Endothelial cell (in vitro differentiated cells): Measurements from ENCODE around the gene ANO3. TPM values are rescaled to one million over a fixed set of nuclear protein-coding genes. Genes with fewer than 3 reads are reported as not detected.

Experiments
- DNase-seq: peaks from one replicate; pipeline ENCODE4 v3.0.0; 2021; ENCODE audit warnings: low spot score
- H3K27ac Mint-ChIP-seq: one replicate; pipeline ENCODE4 v1.8.0; 2021; ENCODE audit warnings: mixed read lengths, inconsistent platforms; ENCODE audit not compliant: unreplicated experiment
- H3K27me3 Mint-ChIP-seq: one replicate; pipeline ENCODE4 v1.8.0; 2021; ENCODE audit warnings: mild to moderate bottlenecking, moderate library complexity, mixed read lengths, inconsistent platforms; ENCODE audit not compliant: unreplicated experiment
- H3K36me3 Mint-ChIP-seq: one replicate; pipeline ENCODE4 v1.8.0; 2021; ENCODE audit warnings: mild to moderate bottlenecking, low read depth, mixed read lengths, inconsistent platforms; ENCODE audit not compliant: unreplicated experiment
- H3K4me1 Mint-ChIP-seq: one replicate; pipeline ENCODE4 v1.8.0; 2021; ENCODE audit warnings: mild to moderate bottlenecking, mixed read lengths, inconsistent platforms; ENCODE audit not compliant: unreplicated experiment
- H3K4me3 Mint-ChIP-seq: one replicate; pipeline ENCODE4 v1.8.0; 2021; ENCODE audit warnings: mild to moderate bottlenecking, mixed read lengths, inconsistent platforms; ENCODE audit not compliant: unreplicated experiment
- H3K9me3 Mint-ChIP-seq: one replicate; pipeline ENCODE4 v1.8.0; 2021; ENCODE audit warnings: mixed read lengths, inconsistent platforms; ENCODE audit not compliant: unreplicated experiment
- CTCF ChIP-seq: fragments of 200-600 bp; sonication (generic); IDR thresholded peaks from one replicate; pipeline ENCODE4 v1.5.0; 2021; ENCODE audit warnings: antibody characterized with exemption; ENCODE audit not compliant: unreplicated experiment
- total RNA-seq: library from RNA; stranded (reverse); fragmentation: NEBNext Ultra II Directional; extraction: Animal tissue kit (Norgen Biotek cat#: 25700); gene quantifications from one replicate; pipeline ENCODE4 v1.2.1, GENCODE V29; 2021; ENCODE audit not compliant: unreplicated experiment

ANO3 gene
- total RNA-seq, 1 donor from 2014 or later: 0.36 TPM

- no peaks in the 10 kb centered on the region for H3K9me3 Mint-ChIP-seq
- no peak for TF ChIP-seq CTCF
- no peak overlapping the region for H3K4me3 Mint-ChIP-seq
- H3K27ac Mint-ChIP-seq: no peak overlapping the region
- no peak for DNase-seq
- H3K4me1 Mint-ChIP-seq: no peaks in the 10 kb centered on the region
- no peaks in the 10 kb centered on the region for H3K36me3 Mint-ChIP-seq
- no peaks in the 10 kb centered on the region for H3K27me3 Mint-ChIP-seq
Measured at GRCh38 chr11:26662916-26663315, 331.0 kb downstream of the ANO3 start.

GRCh38 chr11:26665036-26665435 is 333.1 kb downstream of the ANO3 start:
- no peak overlapping the region for H3K27ac Mint-ChIP-seq

DNA sequence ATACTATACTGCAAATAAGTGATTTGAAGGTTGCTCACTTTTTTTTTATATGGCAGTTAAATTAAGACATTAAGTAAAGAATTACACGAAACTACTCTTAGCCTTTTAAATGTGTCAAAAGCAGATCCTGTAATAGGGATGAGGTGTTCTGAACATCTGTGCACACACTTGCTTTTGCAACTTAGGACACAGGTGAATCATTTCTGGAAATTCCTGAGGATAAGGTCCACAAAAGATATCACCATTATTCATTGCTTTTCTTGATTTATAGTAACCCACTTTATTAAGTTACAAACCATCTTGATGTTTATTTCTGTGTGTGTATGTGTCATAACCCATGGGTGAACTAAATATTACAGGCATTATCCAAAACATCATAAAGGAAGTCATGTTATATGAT is 334.0 kb downstream of the ANO3 start:
- TF ChIP-seq CTCF: no peak
- Mint-ChIP-seq H3K27me3 (no peaks in the 10 kb centered on the region), H3K27ac (no peak overlapping the region), H3K4me1 (no peaks in the 10 kb centered on the region), H3K36me3 (no peaks in the 10 kb centered on the region), H3K9me3 (no peaks in the 10 kb centered on the region), H3K4me3 (no peak overlapping the region)
- DNase-seq: no peak

More at GRCh38 chr11:26665036-26665435, 333.1 kb downstream of the ANO3 start:
- no peaks in the 10 kb centered on the region for H3K9me3 Mint-ChIP-seq
- DNase-seq: no peak
- H3K36me3 Mint-ChIP-seq: no peaks in the 10 kb centered on the region
- H3K4me3 Mint-ChIP-seq: no peak overlapping the region
- no peak for TF ChIP-seq CTCF
- no peaks in the 10 kb centered on the region for H3K27me3 Mint-ChIP-seq
- no peaks in the 10 kb centered on the region for H3K4me1 Mint-ChIP-seq

DNA sequence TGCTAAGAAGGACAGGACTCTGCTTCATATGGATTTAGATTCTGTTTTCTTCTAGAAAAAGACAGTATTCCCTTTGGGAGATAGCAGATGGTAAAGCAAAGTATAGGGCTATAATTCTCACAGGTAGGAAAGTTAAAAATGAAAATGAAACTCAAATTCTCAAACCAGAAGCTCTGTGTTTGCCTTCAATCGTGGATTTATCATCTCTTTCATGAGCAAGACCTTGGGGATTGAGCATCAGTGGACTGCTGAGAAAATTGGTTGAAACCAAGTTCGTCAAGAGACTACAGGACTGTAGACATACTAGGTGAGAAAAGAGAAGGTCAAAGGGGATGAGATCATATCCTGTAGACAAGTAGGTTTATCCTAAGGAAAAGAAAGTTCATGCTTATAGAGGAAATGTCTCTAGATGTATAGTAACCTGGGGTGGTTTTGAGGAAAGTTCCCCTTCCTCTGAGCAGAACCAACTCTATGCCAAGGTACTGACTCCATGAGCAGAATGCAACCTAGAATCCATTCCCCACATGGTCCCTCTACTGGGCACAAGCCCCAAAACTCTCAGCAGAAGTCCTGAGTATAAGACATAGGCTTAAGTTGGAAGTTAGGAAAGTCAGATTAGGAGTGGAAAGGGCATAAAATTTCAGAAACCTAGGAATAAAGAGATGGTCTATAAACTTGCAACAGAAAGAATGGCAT is 343.5 kb downstream of the ANO3 start:
- H3K4me3 Mint-ChIP-seq: no peak overlapping the region
- DNase-seq: no peak
- no peaks in the 10 kb centered on the region for H3K27me3 Mint-ChIP-seq
- no peaks in the 10 kb centered on the region for H3K9me3 Mint-ChIP-seq
- TF ChIP-seq CTCF: no peak
- no peaks in the 10 kb centered on the region for H3K36me3 Mint-ChIP-seq
- H3K27ac Mint-ChIP-seq: no peak overlapping the region
- peaks cover 13% of the 10 kb centered on the region for H3K4me1 Mint-ChIP-seq

DNA sequence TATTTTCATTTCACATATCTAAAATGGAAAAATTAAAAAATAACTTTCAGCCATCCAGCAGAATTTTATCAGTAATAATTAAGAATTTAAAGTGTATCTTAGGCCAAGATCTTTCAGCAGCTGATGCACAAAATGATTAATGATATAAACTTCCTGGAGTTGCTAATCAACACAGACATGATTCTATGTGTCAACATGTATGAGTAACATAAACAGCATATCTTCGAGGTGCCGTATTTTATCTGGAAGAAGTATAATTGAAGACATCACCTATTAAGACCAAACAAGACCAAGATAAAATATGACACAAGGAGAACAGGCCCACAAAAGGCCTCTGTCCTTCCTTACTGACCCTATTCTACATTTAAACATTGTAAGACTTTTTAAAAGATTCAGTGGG is 344.7 kb downstream of the ANO3 start:
- TF ChIP-seq CTCF: no peak
- H3K36me3 Mint-ChIP-seq: no peaks in the 10 kb centered on the region
- no peaks in the 10 kb centered on the region for H3K9me3 Mint-ChIP-seq
- DNase-seq: no peak
- peaks cover 10% of the 10 kb centered on the region for H3K4me1 Mint-ChIP-seq
- H3K27ac Mint-ChIP-seq: no peak overlapping the region
- H3K4me3 Mint-ChIP-seq: no peak overlapping the region
- H3K27me3 Mint-ChIP-seq: no peaks in the 10 kb centered on the region
